GM06990 (cell line): ENCODE measurements around the gene PHOSPHO1.

Experiments used
- DNase-seq: peaks from one replicate; pipeline ENCODE4 v3.0.0-alpha.2; 2011; ENCODE audit not compliant: insufficient read length; ENCODE audit errors: extremely low read depth
- H3K27me3 ChIP-seq: replicated peaks from 2 replicates; pipeline ENCODE4 v1.6.0; 2011; ENCODE audit warnings: low read length; ENCODE audit not compliant: control insufficient read depth, insufficient read depth
- H3K36me3 ChIP-seq: 2 replicates; pipeline ENCODE4 v1.5.1; 2011; ENCODE audit warnings: low read length; ENCODE audit not compliant: control insufficient read depth, insufficient read depth
- H3K4me3 ChIP-seq: replicated peaks from 2 replicates; pipeline ENCODE4 v1.5.1; 2011; ENCODE audit warnings: low read depth, mild to moderate bottlenecking, control low read depth, low read length
- CTCF ChIP-seq: IDR thresholded peaks from 2 replicates; pipeline ENCODE4 v1.5.1; 2011; ENCODE audit warnings: low read length, control low read depth, mild to moderate bottlenecking, inconsistent platforms; ENCODE audit not compliant: insufficient read depth, poor library complexity, severe bottlenecking

PHOSPHO1 gene

GRCh38 chr17:49213847-49214246, 16.7 kb downstream of the PHOSPHO1 start:
- DNase-seq, result no peak
- Histone ChIP-seq H3K27me3 (no peaks in the 10 kb centered on the region), H3K4me3 (peak overlapping the region; percentile 89), H3K36me3 (peaks cover 14% of the 10 kb centered on the region)
- TF ChIP-seq CTCF, result no peak

GRCh38 chr17:49213399-49213798, 17.2 kb downstream of the PHOSPHO1 start:
- no peak for TF ChIP-seq CTCF
- no peak for DNase-seq
- Histone ChIP-seq H3K27me3 (no peaks in the 10 kb centered on the region), H3K36me3 (peaks cover 14% of the 10 kb centered on the region), H3K4me3 (peak overlapping the region; percentile 89)

GRCh38 chr17:49210158-49211029, 20.2 kb downstream of the PHOSPHO1 start, which contains the start of the genes ABI3 and GNGT2:
Gene ABI3, plus strand, starts transcription at chr17:49210707. Its CDS starts 18 bp downstream, at chr17:49210725.
Gene GNGT2, minus strand, starts transcription at chr17:49210574. Its CDS starts 3,152 bp downstream, at chr17:49207422.
- Histone ChIP-seq H3K4me3 (peak within 1 kb of the TSS; percentile 89), H3K36me3 (peaks cover 1% of the 10 kb centered on the region; the same call in 1 of the 2 replicates), H3K27me3 (no peaks in the 10 kb centered on the region)
- no peak for TF ChIP-seq CTCF
- DNase-seq, result peak; percentile 83

- no peak for DNase-seq
- no peak for TF ChIP-seq CTCF
- Histone ChIP-seq H3K27me3 (no peaks in the 10 kb centered on the region), H3K36me3 (peaks cover 1% of the 10 kb centered on the region; the same call in 1 of the 2 replicates), H3K4me3 (no peak overlapping the region)
These were observed 21.5 kb downstream of the PHOSPHO1 start for GRCh38 chr17:49209061-49209571.

- DNase-seq, result no peak
- no peaks in the 10 kb centered on the region for H3K27me3 ChIP-seq
- TF ChIP-seq CTCF, result no peak
- peaks cover 3% of the 10 kb centered on the region for H3K36me3 ChIP-seq
- no peak overlapping the region for H3K4me3 ChIP-seq
These were observed 26.1 kb downstream of the PHOSPHO1 start for GRCh38 chr17:49204516-49204915.
